K562 (cell line): Measurements from ENCODE around the gene DNASE1L1. TPM values are rescaled to one million over a fixed set of nuclear protein-coding genes. Genes with fewer than 3 reads are reported as not detected.

Experiments used
- ATF3 ChIP-seq, 2 experiments: fragments of 450-650 bp in 1 of 2; sonication (generic) in 1 of 2; formaldehyde crosslinking in 1 of 2; IDR thresholded peaks in 1 of 2; conservative IDR thresholded peaks in 1 of 2; 2 replicates each; pipeline versions ENCODE4 v1.6.1 to v1.8.1; 2016 to 2023; ENCODE audit warnings: mild to moderate bottlenecking in 2 of 2, moderate library complexity in 2 of 2, inconsistent platforms in 1 of 2, missing genetic modification reagents in 1 of 2
- ATF6 ChIP-seq: sonication (generic); formaldehyde crosslinking; IDR thresholded peaks from 2 replicates; pipeline ENCODE4 v1.4.0; 2020; ENCODE audit warnings: mild to moderate bottlenecking, missing genetic modification reagents
- BRCA1 ChIP-seq, 2 experiments: fragments of 450-650 bp in 1 of 2; sonication (generic) in 1 of 2; formaldehyde crosslinking in 1 of 2; IDR thresholded peaks; 2 replicates each; pipeline versions ENCODE4 v1.5.0 to v1.6.1; 2017 to 2020; ENCODE audit warnings: mild to moderate bottlenecking in 1 of 2, missing genetic modification reagents in 1 of 2
- CBX3 ChIP-seq, 2 experiments: IDR thresholded peaks; 1 replicate in 1 of 2; 2 replicates in 1 of 2; pipeline ENCODE4 v1.6.1; 2012; ENCODE audit warnings: inconsistent platforms in 2 of 2, low read length in 2 of 2, borderline replicate concordance in 1 of 2, control low read depth in 1 of 2
- DACH1 ChIP-seq: fragments of 450-650 bp; IDR thresholded peaks from 2 replicates; pipeline ENCODE4 v1.6.1; 2018; ENCODE audit not compliant: partially characterized antibody
- DLX4 ChIP-seq: fragments of 250-450 bp; sonication (Bioruptor Pico); IDR thresholded peaks from 2 replicates; pipeline ENCODE4 v1.6.1; 2021; ENCODE audit warnings: mild to moderate bottlenecking
- ELF1 ChIP-seq: fragments of 200-800 bp; sonication (Bioruptor generic); IDR thresholded peaks from 2 replicates; pipeline ENCODE4 v1.6.1; 2016; ENCODE audit warnings: missing genetic modification characterization, missing compliant biosample characterization
- HES1 ChIP-seq: fragments of 450-650 bp; IDR thresholded peaks from 2 replicates; pipeline ENCODE4 v1.6.1; 2016; ENCODE audit warnings: low read depth, mild to moderate bottlenecking, moderate library complexity
- MAFG ChIP-seq: fragments of 450-650 bp; conservative IDR thresholded peaks from 2 replicates; pipeline ENCODE4 v1.6.1; 2016; ENCODE audit warnings: missing genetic modification characterization, missing compliant biosample characterization
- NFYB ChIP-seq: IDR thresholded peaks from 2 replicates; pipeline ENCODE4 v1.6.1; 2011; ENCODE audit warnings: mild to moderate bottlenecking, moderate library complexity; ENCODE audit not compliant: insufficient read length; ENCODE audit errors: extremely low read depth
- SMARCA4 ChIP-seq: fragments of 450-650 bp; IDR thresholded peaks from 2 replicates; pipeline ENCODE4 v1.6.1; 2016
- XRCC5 ChIP-seq: fragments of 200-400 bp; formaldehyde crosslinking; IDR thresholded peaks from 2 replicates; pipeline ENCODE4 v1.6.1; 2017; ENCODE audit warnings: low read depth, mild to moderate bottlenecking, low read length
- ZC3H8 ChIP-seq: fragments of 450-650 bp; IDR thresholded peaks from 2 replicates; pipeline ENCODE4 v1.6.1; 2017
- ZNF212 ChIP-seq: fragments of 450-650 bp; formaldehyde crosslinking; IDR thresholded peaks from 2 replicates; pipeline ENCODE4 v1.4.0; 2020; ENCODE audit warnings: mild to moderate bottlenecking
- ZNF277 ChIP-seq: fragments of 250-450 bp; sonication (Bioruptor Pico); IDR thresholded peaks from 2 replicates; pipeline ENCODE4 v1.8.0; 2022; ENCODE audit warnings: inconsistent platforms, mild to moderate bottlenecking, moderate library complexity, borderline replicate concordance
- ZNF354B ChIP-seq: fragments of 250-450 bp; sonication (Bioruptor Pico); IDR thresholded peaks from 2 replicates; pipeline ENCODE4 v1.4.0; 2020
- ZNF707 ChIP-seq: fragments of 250-450 bp; sonication (Bioruptor Pico); conservative IDR thresholded peaks from 2 replicates; pipeline ENCODE4 v1.8.0; 2022; ENCODE audit warnings: inconsistent platforms, mild to moderate bottlenecking, moderate library complexity
- polyA plus RNA-seq, 8 experiments: library from polyadenylated mRNA; depleted of rRNA in 4 of 8; stranded (reverse) in 5 of 8; unstranded in 3 of 8; fragments of >200 nt; fragmentation: Nextera tagmentation in 2 of 8; fragmentation: Illumina TruSeq in 1 of 8; extraction: Ambion mirVana in 2 of 8; extraction: Trizol in 1 of 8; gene quantifications; 2 replicates each; pipeline versions ENCODE4 v1.2.1 to v1.2.3, GENCODE V29; 2011 to 2014; ENCODE audit warnings: inconsistent platforms in 1 of 8, missing spikeins in 1 of 8
- total RNA-seq, 7 experiments: library from RNA; depleted of rRNA in 6 of 7; stranded (reverse); fragments of >200 nt in 6 of 7; fragmentation: Illumina TruSeq in 2 of 7; extraction: Trizol in 2 of 7; gene quantifications; 2 replicates each; pipeline versions ENCODE4 v1.2.1 to v1.2.3, GENCODE V29; 2011 to 2021; ENCODE audit warnings: low replicate concordance in 1 of 7

DNASE1L1 gene
- total and polyA plus RNA-seq, 9 of the 15 experiments (the other 6 are each of a cell fraction or from before 2014, with no cell fraction given) = 0.73 to 12.6 (median 7.9) TPM

GRCh38 chrX:154399527-154400368 lies 9.3 kb downstream of the DNASE1L1 start (continued):
- no peak for TF ChIP-seq HES1
- TF ChIP-seq ELF1 (tag) = no peak
- no peak for TF ChIP-seq NFYB
- no peak for TF ChIP-seq DLX4 (CRISPR knock-in tag)
- TF ChIP-seq ZC3H8 = no peak
- TF ChIP-seq XRCC5 = no peak
- TF ChIP-seq SMARCA4 = no peak
- TF ChIP-seq ZNF707 (CRISPR knock-in tag) = no peak
- no peak for TF ChIP-seq ZNF277 (CRISPR knock-in tag)
- TF ChIP-seq ZNF354B (CRISPR knock-in tag) = no peak
- TF ChIP-seq ATF3 (IDR thresholded peaks at IDR 0.05) = no peak
- TF ChIP-seq ATF3 (CRISPR knock-in tag; conservative IDR thresholded peaks at IDR 0.05) = no peak; the same call in 1 of the 2 replicates
- TF ChIP-seq MAFG (tag) = no peak
- TF ChIP-seq ZNF212 (CRISPR knock-in tag) = no peak
- no peak for TF ChIP-seq BRCA1 (IDR thresholded peaks at IDR 0.05)
- TF ChIP-seq BRCA1 (CRISPR knock-in tag; IDR thresholded peaks at IDR 0.05) = no peak
- no peak for TF ChIP-seq DACH1
- no peak for TF ChIP-seq CBX3 (IDR thresholded peaks at IDR 0.05; ENCODE audit: borderline replicate concordance in 1 of 2, low read length in 2 of 2)
- no peak for TF ChIP-seq ATF6 (CRISPR knock-in tag)
